Astrocyte (in vitro differentiated cells and primary cell): ENCODE data around the gene KMT2A.

ENCODE experiments used
- EZH2 ChIP-seq: IDR thresholded peaks from 2 replicates; pipeline ENCODE4 v1.6.1; 2012; ENCODE audit warnings: mild to moderate bottlenecking, low read length, inconsistent platforms; ENCODE audit not compliant: insufficient read depth
- TF ChIP-seq, protein P1 (sequence below): IDR thresholded peaks from 2 replicates; pipeline ENCODE4 v1.5.1; 2011; ENCODE audit warnings: low read depth, mild to moderate bottlenecking, inconsistent platforms, low read length, moderate library complexity; ENCODE audit not compliant: insufficient read depth

DNA sequence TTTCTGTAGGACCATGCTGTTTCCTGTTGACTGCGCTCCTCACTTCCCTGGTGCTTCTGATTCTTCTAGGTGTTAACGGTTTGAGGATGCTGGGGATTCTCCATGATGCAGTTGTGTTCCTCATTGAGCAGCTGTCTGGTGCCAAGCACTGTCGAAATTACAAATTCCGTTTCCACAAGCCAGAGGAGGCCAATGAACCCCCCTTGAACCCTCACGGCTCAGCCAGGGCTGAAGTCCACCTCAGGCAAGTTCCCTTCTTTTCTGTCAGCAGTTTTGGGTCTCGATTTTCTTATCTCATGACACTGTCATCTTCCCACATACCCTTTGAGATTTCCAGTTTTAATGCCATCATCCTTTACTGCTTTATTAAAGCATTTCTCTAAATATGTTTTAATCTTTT lies 83.3 kb downstream of the KMT2A start:
- no peak for TF ChIP-seq EZH2
- TF ChIP-seq, protein P1, sequence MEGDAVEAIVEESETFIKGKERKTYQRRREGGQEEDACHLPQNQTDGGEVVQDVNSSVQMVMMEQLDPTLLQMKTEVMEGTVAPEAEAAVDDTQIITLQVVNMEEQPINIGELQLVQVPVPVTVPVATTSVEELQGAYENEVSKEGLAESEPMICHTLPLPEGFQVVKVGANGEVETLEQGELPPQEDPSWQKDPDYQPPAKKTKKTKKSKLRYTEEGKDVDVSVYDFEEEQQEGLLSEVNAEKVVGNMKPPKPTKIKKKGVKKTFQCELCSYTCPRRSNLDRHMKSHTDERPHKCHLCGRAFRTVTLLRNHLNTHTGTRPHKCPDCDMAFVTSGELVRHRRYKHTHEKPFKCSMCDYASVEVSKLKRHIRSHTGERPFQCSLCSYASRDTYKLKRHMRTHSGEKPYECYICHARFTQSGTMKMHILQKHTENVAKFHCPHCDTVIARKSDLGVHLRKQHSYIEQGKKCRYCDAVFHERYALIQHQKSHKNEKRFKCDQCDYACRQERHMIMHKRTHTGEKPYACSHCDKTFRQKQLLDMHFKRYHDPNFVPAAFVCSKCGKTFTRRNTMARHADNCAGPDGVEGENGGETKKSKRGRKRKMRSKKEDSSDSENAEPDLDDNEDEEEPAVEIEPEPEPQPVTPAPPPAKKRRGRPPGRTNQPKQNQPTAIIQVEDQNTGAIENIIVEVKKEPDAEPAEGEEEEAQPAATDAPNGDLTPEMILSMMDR: no peak
